HG02970 (cell line): ENCODE results near the gene WDHD1.
"Not testable (repeated sequence)": the region's sequence is repeated elsewhere in the genome, so short reads cannot be mapped to it uniquely, and the experiment has no call there.

Source experiments
- ATAC-seq: cut with Tn5 transposase; IDR thresholded peaks from one replicate; pipeline ENCODE4 v1.9.1; 2021; ENCODE audit warnings: mild to moderate bottlenecking, moderate library complexity, moderate number of reproducible peaks; ENCODE audit not compliant: unreplicated experiment, low FRiP score

WDHD1 gene

GRCh38 chr14:55047301-55048053 lies 20.6 kb upstream of the WDHD1 start:
- no peak for ATAC-seq

- no peak for ATAC-seq
These were observed 18.2 kb upstream of the WDHD1 start for GRCh38 chr14:55045087-55045486.

- ATAC-seq = no peak
These were observed 16.6 kb upstream of the WDHD1 start for GRCh38 chr14:55043528-55043927.

- ATAC-seq = no peak
These were observed 11.8 kb upstream of the WDHD1 start for GRCh38 chr14:55038708-55039107.

- not testable (repeated sequence) for ATAC-seq
These were observed 11.1 kb upstream of the WDHD1 start for GRCh38 chr14:55037995-55038394.

- no peak for ATAC-seq
These were observed 4.3 kb upstream of the WDHD1 start for GRCh38 chr14:55031190-55031589.

GRCh38 chr14:55028476-55028875 lies 1.6 kb upstream of the WDHD1 start:
- no peak for ATAC-seq

- ATAC-seq = no peak
These were observed 1.2 kb upstream of the WDHD1 start for GRCh38 chr14:55028066-55028465.

- no peak for ATAC-seq
These were observed 482 bp downstream of the WDHD1 start for GRCh38 chr14:55026441-55026792.

- no peak for ATAC-seq
These were observed 951 bp downstream of the WDHD1 start for GRCh38 chr14:55025948-55026347.

- not testable (repeated sequence) for ATAC-seq
These were observed 2.5 kb downstream of the WDHD1 start for GRCh38 chr14:55024365-55024764.

- ATAC-seq = no peak
These were observed 6.8 kb downstream of the WDHD1 start for GRCh38 chr14:55019968-55020554.

- no peak for ATAC-seq
These were observed 11.9 kb downstream of the WDHD1 start for GRCh38 chr14:55015006-55015405.

- no peak for ATAC-seq
These were observed 21.8 kb downstream of the WDHD1 start for GRCh38 chr14:55005071-55005470.

- no peak for ATAC-seq
These were observed 26.5 kb downstream of the WDHD1 start for GRCh38 chr14:55000381-55000780.

- no peak for ATAC-seq
These were observed 41.7 kb downstream of the WDHD1 start for GRCh38 chr14:54985156-54985555.

- ATAC-seq = no peak
These were observed 45.2 kb downstream of the WDHD1 start for GRCh38 chr14:54981698-54982097.

- no peak for ATAC-seq
These were observed 47.9 kb downstream of the WDHD1 start for GRCh38 chr14:54979039-54979438.

GRCh38 chr14:54976316-54976715 lies 50.6 kb downstream of the WDHD1 start:
- no peak for ATAC-seq

GRCh38 chr14:54975856-54976255 lies 51.0 kb downstream of the WDHD1 start:
- ATAC-seq = no peak

- no peak for ATAC-seq
These were observed 52.0 kb downstream of the WDHD1 start for GRCh38 chr14:54974788-54975414.

- ATAC-seq = no peak
These were observed 59.4 kb downstream of the WDHD1 start for GRCh38 chr14:54967496-54967895.
